HCT116 (cell line): ENCODE results near the gene SP3. TPM values are rescaled to one million over a fixed set of nuclear protein-coding genes. Genes with fewer than 3 reads are reported as not detected.

Experiments
- ATAC-seq: fragments of 200-7000 bp; cut with Tn5 transposase; 2 replicates; pipeline ENCODE4 v1.9.1; 2020; ENCODE audit warnings: mild to moderate bottlenecking, moderate library complexity
- BruUV-seq: library from RNA; stranded (reverse); fragments of 400-500 nt; replicated peaks from 2 replicates; lab custom pipeline; 2021; lab: Mats Ljungman, UMichigan
- CTCF ChIA-PET: fragments of 300-600 bp; sonication (Branson Sonifier 250); formaldehyde crosslinking; loops from one replicate; lab custom pipeline; 2021; ENCODE audit warnings: antibody characterized with exemption; lab: Charles Lee
- POLR2A ChIA-PET: fragments of 300-600, 350-600 bp; sonication (Branson Sonifier 250); formaldehyde crosslinking; loops from one replicate; lab custom pipeline; 2021; ENCODE audit warnings: antibody characterized with exemption; lab: Charles Lee
- RAD21 ChIA-PET, 2 experiments: fragments of 300-600 bp; sonication (Branson Sonifier 250); formaldehyde crosslinking; loops; one replicate each; lab custom pipeline; 2023; ENCODE audit warnings: low total read pairs in 2 of 2; ENCODE audit not compliant: uncharacterized antibody in 2 of 2, unreplicated experiment in 2 of 2, low non-redundant PET in 1 of 2; lab: Charles Lee
- DNase-seq: peaks from one replicate; pipeline ENCODE4 v3.0.0-alpha.2; 2010; ENCODE audit warnings: low read depth, low spot score
- H2AFZ ChIP-seq: fragments of 200-600 bp; shearing (Covaris generic), sonication (generic); 2 replicates; pipeline ENCODE4 v1.6.1; 2017; ENCODE audit warnings: low read depth, mixed run types, mixed read lengths, antibody characterized with exemption, low read length; ENCODE audit not compliant: poor library complexity, severe bottlenecking
- H3K27ac ChIP-seq: 2 replicates; pipeline ENCODE4 v1.5.1; 2012; ENCODE audit warnings: low read depth, low read length
- H3K27me3 ChIP-seq: fragments of 200-600 bp; sonication (generic); 2 replicates; pipeline ENCODE4 v1.6.1; 2016; ENCODE audit warnings: mixed run types, low read length, mixed read lengths; ENCODE audit not compliant: insufficient read depth
- H3K36me3 ChIP-seq, 2 experiments: fragments of 200-500 bp in 1 of 2; fragments of 200-600 bp in 1 of 2; sonication (Bioruptor generic) in 1 of 2; sonication (generic) in 1 of 2; 2 replicates each; pipeline versions ENCODE4 v1.5.1 to v1.6.1; 2014 to 2016; ENCODE audit warnings: low read length in 2 of 2, inconsistent platforms in 1 of 2, mixed read lengths in 1 of 2, mixed run types in 1 of 2; ENCODE audit not compliant: insufficient read depth in 2 of 2, control insufficient read depth in 1 of 2
- H3K4me1 ChIP-seq, 2 experiments: fragments of 200-600 bp in 1 of 2; sonication (generic) in 1 of 2; 2 replicates each; pipeline versions ENCODE4 v1.5.1 to v1.6.1; 2012 to 2017; ENCODE audit warnings: low read length in 2 of 2, inconsistent platforms in 1 of 2, mild to moderate bottlenecking in 1 of 2, mixed read lengths in 1 of 2, mixed run types in 1 of 2, moderate library complexity in 1 of 2; ENCODE audit not compliant: insufficient read depth in 2 of 2, control insufficient read depth in 1 of 2
- H3K4me2 ChIP-seq: fragments of 200-600 bp; sonication (generic); 2 replicates; pipeline ENCODE4 v1.6.1; 2017; ENCODE audit warnings: mixed run types, low read length, mixed read lengths
- H3K4me3 ChIP-seq, 2 experiments: fragments of 200-600 bp in 1 of 2; sonication (generic) in 1 of 2; replicated peaks in 1 of 2; 2 replicates each; pipeline ENCODE4 v1.5.1; 2011 to 2016; ENCODE audit warnings: low read length in 2 of 2, control low read depth in 1 of 2, low read depth in 1 of 2, mild to moderate bottlenecking in 1 of 2, mixed read lengths in 1 of 2, mixed run types in 1 of 2
- H3K79me2 ChIP-seq: fragments of 200-600 bp; sonication (generic); 2 replicates; pipeline ENCODE4 v1.6.1; 2017; ENCODE audit warnings: mild to moderate bottlenecking, mixed run types, low read length, moderate library complexity, mixed read lengths; ENCODE audit not compliant: insufficient read depth
- H3K9ac ChIP-seq: fragments of 200-600 bp; sonication (generic); 2 replicates; pipeline ENCODE4 v1.6.1; 2016; ENCODE audit warnings: low read length, mixed read lengths
- H3K9me2 ChIP-seq: fragments of 200-600 bp; sonication (generic), shearing (Covaris generic); 2 replicates; pipeline ENCODE4 v1.6.1; 2017; ENCODE audit warnings: mixed run types, mild to moderate bottlenecking, moderate library complexity; ENCODE audit not compliant: insufficient read depth
- H3K9me3 ChIP-seq, 2 experiments: fragments of 200-500 bp in 1 of 2; fragments of 200-600 bp in 1 of 2; sonication (Bioruptor generic) in 1 of 2; sonication (generic) in 1 of 2; 2 replicates each; pipeline ENCODE4 v1.6.1; 2014 to 2017; ENCODE audit warnings: low read length in 2 of 2, mixed read lengths in 2 of 2, inconsistent platforms in 1 of 2, low read depth in 1 of 2, mild to moderate bottlenecking in 1 of 2, mixed run types in 1 of 2, moderate library complexity in 1 of 2; ENCODE audit not compliant: control insufficient read depth in 1 of 2, insufficient read depth in 1 of 2
- H4K20me1 ChIP-seq: fragments of 200-600 bp; sonication (generic), shearing (Covaris generic); 2 replicates; pipeline ENCODE4 v1.6.1; 2017; ENCODE audit warnings: mixed run types, mild to moderate bottlenecking, moderate library complexity; ENCODE audit not compliant: insufficient read depth
- CEBPB ChIP-seq: IDR thresholded peaks from 2 replicates; pipeline ENCODE4 v1.6.1; 2012; ENCODE audit warnings: low read depth
- CTCF ChIP-seq, 3 experiments: fragments of 200-600 bp in 1 of 3; sonication (generic) in 1 of 3; IDR thresholded peaks in 2 of 3; conservative IDR thresholded peaks in 1 of 3; 2 replicates each; pipeline ENCODE4 v1.5.1; 2012 to 2017; ENCODE audit warnings: low read depth in 2 of 3, low read length in 2 of 3, antibody characterized with exemption in 1 of 3, borderline replicate concordance in 1 of 3, control low read depth in 1 of 3, mild to moderate bottlenecking in 1 of 3, mixed read lengths in 1 of 3, mixed run types in 1 of 3, moderate library complexity in 1 of 3; ENCODE audit not compliant: insufficient read depth in 1 of 3
- EGR1 ChIP-seq: IDR thresholded peaks from 2 replicates; pipeline ENCODE4 v1.6.1; 2012; ENCODE audit warnings: low read depth
- ELF1 ChIP-seq: IDR thresholded peaks from 2 replicates; pipeline ENCODE4 v1.6.1; 2012; ENCODE audit warnings: low read depth, borderline replicate concordance
- EZH2 ChIP-seq: fragments of 200-600 bp; sonication (generic); IDR thresholded peaks from 2 replicates; pipeline ENCODE4 v1.6.1; 2017; ENCODE audit warnings: antibody characterized with exemption, mixed run types
- JUND ChIP-seq: IDR thresholded peaks from 2 replicates; pipeline ENCODE4 v1.6.1; 2012
- MAX ChIP-seq: IDR thresholded peaks from 2 replicates; pipeline ENCODE4 v1.6.1; 2012
- POLR2A ChIP-seq: IDR thresholded peaks from 2 replicates; pipeline ENCODE4 v1.7.0; 2011; ENCODE audit warnings: borderline replicate concordance; ENCODE audit not compliant: insufficient read depth, insufficient read length; ENCODE audit errors: extremely low read depth
- POLR2AphosphoS5 ChIP-seq: IDR thresholded peaks from 2 replicates; pipeline ENCODE4 v1.6.1; 2011; ENCODE audit warnings: mild to moderate bottlenecking, low read depth, low read length, moderate library complexity
- RAD21 ChIP-seq: IDR thresholded peaks from 2 replicates; pipeline ENCODE4 v1.6.1; 2012; ENCODE audit warnings: low read depth, mild to moderate bottlenecking
- REST ChIP-seq: IDR thresholded peaks from 2 replicates; pipeline ENCODE4 v1.6.1; 2012; ENCODE audit warnings: low read depth
- SP1 ChIP-seq: IDR thresholded peaks from 2 replicates; pipeline ENCODE4 v1.6.1; 2012; ENCODE audit warnings: low read depth
- SRF ChIP-seq: IDR thresholded peaks from 2 replicates; pipeline ENCODE4 v1.6.1; 2012; ENCODE audit warnings: low read depth
- TCF7L2 ChIP-seq: IDR thresholded peaks from 2 replicates; pipeline ENCODE4 v1.7.0; 2011; ENCODE audit warnings: borderline replicate concordance, inconsistent platforms; ENCODE audit not compliant: insufficient read depth, insufficient read length; ENCODE audit errors: extremely low read depth
- YY1 ChIP-seq: IDR thresholded peaks from 2 replicates; pipeline ENCODE4 v1.6.1; 2011; ENCODE audit warnings: low read length, low read depth, moderate library complexity, mild to moderate bottlenecking; ENCODE audit not compliant: insufficient replicate concordance; ENCODE audit errors: extremely low read depth
- ZNF274 ChIP-seq: fragments of 200-500 bp; sonication (Bioruptor generic); IDR thresholded peaks from 2 replicates; pipeline ENCODE4 v1.6.1; 2014; ENCODE audit warnings: mild to moderate bottlenecking, low read depth, low read length, inconsistent platforms
- intact Hi-C: fragments of 100-400 bp; cut with micrococcal nuclease; formaldehyde crosslinking; loops from 2 replicates; pipeline ENCODE4 v1.10.0; 2022
- total RNA-seq: library from RNA; stranded (reverse); gene quantifications from one replicate; pipeline ENCODE4 v1.2.1, GENCODE V29; 2021; ENCODE audit not compliant: unreplicated experiment
- TF ChIP-seq, protein P1 (sequence below): IDR thresholded peaks from 2 replicates; pipeline ENCODE4 v1.6.1; 2011; ENCODE audit warnings: mild to moderate bottlenecking, low read length, moderate library complexity; ENCODE audit not compliant: insufficient replicate concordance; ENCODE audit errors: extremely low read depth

The SP3 gene
- total RNA-seq, 1 experiment from 2014 or later: 98.0 TPM

DNA sequence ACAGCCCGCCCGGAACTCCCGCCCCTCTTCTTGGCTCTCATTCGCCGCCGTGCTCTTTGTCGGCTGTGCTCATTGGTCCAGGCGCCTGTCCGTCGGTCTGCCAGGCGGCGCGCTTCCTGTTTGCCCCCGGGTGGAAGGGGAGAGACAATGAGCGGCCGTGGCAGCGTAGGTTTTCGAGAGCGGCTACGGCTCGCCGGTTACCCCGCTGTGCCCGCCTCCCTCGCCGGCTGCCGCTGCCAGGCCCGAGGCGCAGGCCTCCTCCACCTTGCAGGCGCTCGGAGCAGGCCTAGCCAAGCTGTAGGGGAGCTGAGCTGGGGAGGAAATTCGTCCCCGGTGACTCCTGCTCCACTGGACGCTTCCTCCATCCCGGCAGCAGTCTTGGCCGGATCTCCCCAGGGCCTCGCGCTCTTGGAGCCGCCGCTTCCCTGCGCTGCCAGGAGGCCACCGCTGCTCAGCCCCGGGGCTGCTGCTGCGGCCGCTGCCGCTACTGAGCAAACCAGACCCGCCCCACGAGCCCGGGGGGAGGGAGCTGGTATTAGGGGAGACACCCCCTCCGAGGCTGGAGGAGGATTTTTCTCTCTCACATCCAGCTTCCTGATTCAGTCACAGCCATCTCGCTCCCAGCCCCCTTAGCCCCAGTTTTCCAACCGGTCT, at the start of gene SP3 (continued):
- TF ChIP-seq EZH2 (no peak), POLR2AphosphoS5 (peak; percentile 87), ZNF274 (no peak), CEBPB (no peak), EGR1 (no peak), POLR2A (peak; percentile 19)

DNA sequence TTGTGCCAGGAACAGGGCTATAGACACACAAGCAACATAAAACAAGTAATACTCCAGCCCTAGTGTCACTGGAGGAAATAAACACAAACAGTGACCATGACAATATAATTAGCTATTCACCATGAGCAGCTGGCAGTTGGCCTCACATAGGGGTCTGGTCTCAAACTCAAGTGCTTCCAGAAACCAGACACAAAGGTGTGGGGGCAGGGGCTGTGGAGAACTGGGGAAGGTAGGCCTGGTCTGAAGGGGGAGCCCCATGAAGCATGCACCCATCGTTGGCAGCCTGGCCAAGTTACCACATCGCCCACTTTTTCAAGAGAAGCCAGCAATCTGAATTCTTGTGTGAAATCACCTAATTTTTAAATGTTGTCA, 49.5 kb upstream of the SP3 start:
- no peak overlapping the region for H3K27ac ChIP-seq
- no TSS peak for BruUV-seq
- no peaks in the 10 kb centered on the region for H3K9me3 ChIP-seq
- intact Hi-C loops: no loop called here
- H3K9me2 ChIP-seq: no peaks in the 10 kb centered on the region
- H4K20me1 ChIP-seq: no peaks in the 10 kb centered on the region
- no peak overlapping the region for H3K9ac ChIP-seq
- ATAC-seq (no peak), DNase-seq (no peak)
- no peaks in the 10 kb centered on the region for H3K79me2 ChIP-seq
- no peak overlapping the region for H3K4me2 ChIP-seq
- ChIA-PET CTCF (no interaction called here), POLR2A (no interaction called here), RAD21 (interaction anchor here in 1 of 2 experiments (0.6 kb wide), 1 partner anchor 327 kb away, joined by 7 read pairs; no protein-coding TSS in a partner anchor)
- H3K27me3 ChIP-seq: no peaks in the 10 kb centered on the region
- H3K4me1 ChIP-seq: no peaks in the 10 kb centered on the region
- no peak overlapping the region for H2AFZ ChIP-seq
- H3K36me3 ChIP-seq: no peaks in the 10 kb centered on the region
- H3K4me3 ChIP-seq: no peak overlapping the region
- TF ChIP-seq POLR2A: no peak
- TF ChIP-seq ELF1: no peak
- TF ChIP-seq CTCF (IDR thresholded peaks at IDR 0.05 in 2 of 3, conservative IDR thresholded peaks at IDR 0.05 in 1 of 3; ENCODE audit: borderline replicate concordance in 1 of 3, insufficient read depth in 1 of 3, low read depth in 2 of 3, low read length in 2 of 3): no peak
- TF ChIP-seq REST: no peak
- TF ChIP-seq MAX: no peak
- TF ChIP-seq POLR2AphosphoS5: no peak
- no peak for TF ChIP-seq RAD21
- TF ChIP-seq EGR1: no peak
- TF ChIP-seq, protein P1, sequence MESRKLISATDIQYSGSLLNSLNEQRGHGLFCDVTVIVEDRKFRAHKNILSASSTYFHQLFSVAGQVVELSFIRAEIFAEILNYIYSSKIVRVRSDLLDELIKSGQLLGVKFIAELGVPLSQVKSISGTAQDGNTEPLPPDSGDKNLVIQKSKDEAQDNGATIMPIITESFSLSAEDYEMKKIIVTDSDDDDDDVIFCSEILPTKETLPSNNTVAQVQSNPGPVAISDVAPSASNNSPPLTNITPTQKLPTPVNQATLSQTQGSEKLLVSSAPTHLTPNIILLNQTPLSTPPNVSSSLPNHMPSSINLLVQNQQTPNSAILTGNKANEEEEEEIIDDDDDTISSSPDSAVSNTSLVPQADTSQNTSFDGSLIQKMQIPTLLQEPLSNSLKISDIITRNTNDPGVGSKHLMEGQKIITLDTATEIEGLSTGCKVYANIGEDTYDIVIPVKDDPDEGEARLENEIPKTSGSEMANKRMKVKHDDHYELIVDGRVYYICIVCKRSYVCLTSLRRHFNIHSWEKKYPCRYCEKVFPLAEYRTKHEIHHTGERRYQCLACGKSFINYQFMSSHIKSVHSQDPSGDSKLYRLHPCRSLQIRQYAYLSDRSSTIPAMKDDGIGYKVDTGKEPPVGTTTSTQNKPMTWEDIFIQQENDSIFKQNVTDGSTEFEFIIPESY: no peak
- TF ChIP-seq YY1: no peak
- no peak for TF ChIP-seq EZH2
- no peak for TF ChIP-seq SRF
- no peak for TF ChIP-seq SP1
- TF ChIP-seq JUND: no peak
- TF ChIP-seq TCF7L2: no peak
